K562 (cell line): ENCODE measurements around the gene IL2RG. TPM values are rescaled to one million over a fixed set of nuclear protein-coding genes. Genes with fewer than 3 reads are reported as not detected.

Experiments used
- ARID1B ChIP-seq: fragments of 450-650 bp; IDR thresholded peaks from 2 replicates; pipeline ENCODE4 v1.6.1; 2016; ENCODE audit warnings: antibody characterized with exemption, mild to moderate bottlenecking, inconsistent platforms
- BRD4 ChIP-seq: fragments of 200-600 bp; sonication (generic); IDR thresholded peaks from 2 replicates; pipeline ENCODE4 v1.6.1; 2017; ENCODE audit warnings: inconsistent platforms
- CREBBP ChIP-seq: IDR thresholded peaks from one replicate; pipeline ENCODE4 v1.6.1; 2012; ENCODE audit warnings: low read depth, mild to moderate bottlenecking, control low read depth, inconsistent platforms, low read length
- EP400 ChIP-seq: fragments of 450-650 bp; IDR thresholded peaks from 2 replicates; pipeline ENCODE4 v1.6.1; 2017; ENCODE audit warnings: antibody characterized with exemption, mild to moderate bottlenecking, moderate library complexity
- ESRRA ChIP-seq: fragments of 450-650 bp; IDR thresholded peaks from 2 replicates; pipeline ENCODE4 v1.6.1; 2014; ENCODE audit warnings: low read depth, mild to moderate bottlenecking, moderate library complexity, borderline replicate concordance
- LCOR ChIP-seq: sonication (generic); formaldehyde crosslinking; IDR thresholded peaks from 2 replicates; pipeline ENCODE4 v1.8.0; 2022; ENCODE audit warnings: mild to moderate bottlenecking, missing genetic modification reagents
- MGA ChIP-seq: fragments of 450-650 bp; IDR thresholded peaks from 2 replicates; pipeline ENCODE4 v1.6.1; 2016; ENCODE audit warnings: mild to moderate bottlenecking, moderate library complexity
- MLX ChIP-seq, 2 experiments: fragments of 450-650 bp in 1 of 2; sonication (generic) in 1 of 2; formaldehyde crosslinking; conservative IDR thresholded peaks; 2 replicates each; pipeline versions ENCODE4 v1.4.0 to v1.8.1; 2020 to 2022; ENCODE audit warnings: mild to moderate bottlenecking in 1 of 2, missing genetic modification reagents in 1 of 2
- MYNN ChIP-seq, 2 experiments: sonication (generic); formaldehyde crosslinking in 1 of 2; IDR thresholded peaks; 2 replicates each; pipeline versions ENCODE4 v1.5.0 to v1.6.1; 2016 to 2020; ENCODE audit warnings: antibody characterized with exemption in 1 of 2, missing genetic modification reagents in 1 of 2
- POLR2A ChIP-seq: fragments of 450-650 bp; conservative IDR thresholded peaks from 2 replicates; pipeline ENCODE4 v1.6.1; 2016
- PURB ChIP-seq: sonication (generic); formaldehyde crosslinking; IDR thresholded peaks from 2 replicates; pipeline ENCODE4 v1.9.0; 2021; ENCODE audit warnings: low read depth, mild to moderate bottlenecking, missing genetic modification reagents
- SAFB2 ChIP-seq: fragments of 200-400 bp; formaldehyde crosslinking; IDR thresholded peaks from 2 replicates; pipeline ENCODE4 v1.6.1; 2018; ENCODE audit warnings: borderline replicate concordance, low read length, low read depth, moderate library complexity; ENCODE audit not compliant: severe bottlenecking
- SIN3A ChIP-seq, 2 experiments: fragments of 150-350 bp in 1 of 2; IDR thresholded peaks; 2 replicates each; pipeline ENCODE4 v1.6.1; 2011 to 2016; ENCODE audit warnings: borderline replicate concordance in 2 of 2, low read depth in 2 of 2, low read length in 2 of 2, mild to moderate bottlenecking in 2 of 2, moderate library complexity in 2 of 2; ENCODE audit not compliant: control insufficient read depth in 1 of 2
- SMAD3 ChIP-seq: fragments of 450-650 bp; formaldehyde crosslinking; conservative IDR thresholded peaks from 2 replicates; pipeline ENCODE4 v1.4.0; 2020; ENCODE audit warnings: mild to moderate bottlenecking
- SRF ChIP-seq, 2 experiments: fragments of 250-450, 450-650 bp in 1 of 2; sonication (Bioruptor Pico) in 1 of 2; sonication (generic) in 1 of 2; formaldehyde crosslinking; IDR thresholded peaks; 2 replicates each; pipeline versions ENCODE4 v1.5.0 to v1.5.1; 2020 to 2022; ENCODE audit warnings: mild to moderate bottlenecking in 1 of 2, missing genetic modification reagents in 1 of 2
- ZEB2 ChIP-seq: fragments of 450-650 bp; IDR thresholded peaks from 2 replicates; pipeline ENCODE4 v1.6.1; 2016
- ZNF165 ChIP-seq: fragments of 250-450 bp; sonication (Bioruptor Pico); IDR thresholded peaks from 2 replicates; pipeline ENCODE4 v1.4.0; 2020; ENCODE audit warnings: borderline replicate concordance
- polyA plus RNA-seq, 8 experiments: library from polyadenylated mRNA; depleted of rRNA in 4 of 8; stranded (reverse) in 5 of 8; unstranded in 3 of 8; fragments of >200 nt; fragmentation: Nextera tagmentation in 2 of 8; fragmentation: Illumina TruSeq in 1 of 8; extraction: Ambion mirVana in 2 of 8; extraction: Trizol in 1 of 8; gene quantifications; 2 replicates each; pipeline versions ENCODE4 v1.2.1 to v1.2.3, GENCODE V29; 2011 to 2014; ENCODE audit warnings: inconsistent platforms in 1 of 8, missing spikeins in 1 of 8
- total RNA-seq, 7 experiments: library from RNA; depleted of rRNA in 6 of 7; stranded (reverse); fragments of >200 nt in 6 of 7; fragmentation: Illumina TruSeq in 2 of 7; extraction: Trizol in 2 of 7; gene quantifications; 2 replicates each; pipeline versions ENCODE4 v1.2.1 to v1.2.3, GENCODE V29; 2011 to 2021; ENCODE audit warnings: low replicate concordance in 1 of 7

IL2RG gene
- total and polyA plus RNA-seq, 9 of the 15 experiments (the other 6 are each of a cell fraction or from before 2014, with no cell fraction given), result 5.5 to 55.4 (median 19.7) TPM

GRCh38 chrX:71111141-71111843, at the start of gene IL2RG (continued):
- no peak for TF ChIP-seq MLX (CRISPR knock-in tag; conservative IDR thresholded peaks at IDR 0.05)
- no peak for TF ChIP-seq MYNN (IDR thresholded peaks at IDR 0.05)
- no peak for TF ChIP-seq MYNN (CRISPR knock-in tag; IDR thresholded peaks at IDR 0.05)
- no peak for TF ChIP-seq ESRRA
- no peak for TF ChIP-seq CREBBP
- no peak for TF ChIP-seq PURB (CRISPR knock-in tag)
- no peak for TF ChIP-seq ARID1B
- TF ChIP-seq BRD4, result no peak
- no peak for TF ChIP-seq SMAD3 (CRISPR knock-in tag)
- no peak for TF ChIP-seq LCOR (CRISPR knock-in tag)
- TF ChIP-seq ZNF165, result no peak
- no peak for TF ChIP-seq SRF (CRISPR knock-in tag; IDR thresholded peaks at IDR 0.05)
- no peak for TF ChIP-seq ZEB2
- TF ChIP-seq SIN3A (IDR thresholded peaks at IDR 0.05; ENCODE audit: borderline replicate concordance in 2 of 2, control insufficient read depth in 1 of 2, low read depth in 2 of 2, low read length in 2 of 2), result no peak
- TF ChIP-seq POLR2A, result peak; percentile 59
- TF ChIP-seq MGA, result no peak
- no peak for TF ChIP-seq EP400
- TF ChIP-seq SAFB2, result no peak
